HEK293 (cell line): ENCODE results near the gene ERVMER34-1.

ENCODE experiments used
- CTCF ChIA-PET: fragments of 350-600 bp; formaldehyde crosslinking; extraction: SDS; loops from one replicate; lab custom pipeline; 2021; ENCODE audit warnings: antibody characterized with exemption; lab: Yijun Ruan, JAX
- POLR2A ChIA-PET: fragments of 300-600 bp; formaldehyde crosslinking; extraction: SDS; loops from one replicate; lab custom pipeline; 2020; ENCODE audit warnings: antibody characterized with exemption, inconsistent platforms; lab: Yijun Ruan, JAX
- H3K27ac ChIP-seq: fragments of 200-500 bp; sonication (Bioruptor generic); 2 replicates; pipeline ENCODE4 v1.5.1; 2014; ENCODE audit warnings: low read depth, low read length, control low read depth, inconsistent platforms; ENCODE audit errors: extremely low read depth
- H3K36me3 ChIP-seq, 2 experiments: fragments of 200-500 bp in 1 of 2; sonication (Bioruptor generic) in 1 of 2; 1 replicate in 1 of 2; 2 replicates in 1 of 2; pipeline ENCODE4 v1.5.1; 2014 to 2017; ENCODE audit warnings: inconsistent platforms in 2 of 2, low read length in 2 of 2; ENCODE audit not compliant: control insufficient read depth in 2 of 2, insufficient read depth in 1 of 2
- H3K4me1 ChIP-seq: fragments of 200-500 bp; sonication (Bioruptor generic); 2 replicates; pipeline ENCODE4 v1.5.1; 2014; ENCODE audit warnings: mild to moderate bottlenecking, low read length, inconsistent platforms; ENCODE audit not compliant: control insufficient read depth, insufficient read depth
- H3K4me3 ChIP-seq: 2 replicates; pipeline ENCODE4 v1.5.1; 2011; ENCODE audit warnings: low read depth, mild to moderate bottlenecking, control low read depth, low read length, moderate library complexity
- H3K9me3 ChIP-seq: fragments of 200-500 bp; sonication (Bioruptor generic); 2 replicates; pipeline ENCODE4 v1.5.1; 2014; ENCODE audit warnings: low read depth, low read length, inconsistent platforms; ENCODE audit not compliant: control insufficient read depth, insufficient read depth
- GLI2 ChIP-seq: fragments of 450-650 bp; formaldehyde crosslinking; IDR thresholded peaks from 2 replicates; pipeline ENCODE4; 2017; ENCODE audit warnings: missing biosample characterization, missing genetic modification characterization, low read depth, borderline replicate concordance
- HOXC10 ChIP-seq: sonication (generic); formaldehyde crosslinking; IDR thresholded peaks from 2 replicates; pipeline ENCODE4 v1.8.1; 2023; ENCODE audit warnings: mild to moderate bottlenecking, missing genetic modification reagents
- IKZF3 ChIP-seq: fragments of 450-650 bp; IDR thresholded peaks from 2 replicates; pipeline ENCODE4 v1.5.0; 2018; ENCODE audit warnings: missing biosample characterization, mild to moderate bottlenecking, missing genetic modification characterization, moderate library complexity
- PRDM2 ChIP-seq: fragments of 450-650 bp; formaldehyde crosslinking; IDR thresholded peaks from 2 replicates; pipeline ENCODE4 v1.5.1; 2016; ENCODE audit warnings: missing biosample characterization, missing genetic modification characterization, borderline replicate concordance
- SALL2 ChIP-seq: fragments of 450-650 bp; formaldehyde crosslinking; IDR thresholded peaks from 2 replicates; pipeline ENCODE4 v1.5.0; 2017; ENCODE audit warnings: missing biosample characterization, mild to moderate bottlenecking, missing genetic modification characterization, borderline replicate concordance
- ZBTB7A ChIP-seq: fragments of 450-650 bp; formaldehyde crosslinking; IDR thresholded peaks from 2 replicates; pipeline ENCODE4 v1.5.1; 2016; ENCODE audit warnings: low read depth, missing biosample characterization, missing genetic modification characterization
- ZFHX2 ChIP-seq: fragments of 450-650 bp; formaldehyde crosslinking; conservative IDR thresholded peaks from 2 replicates; pipeline ENCODE4 v1.5.1; 2016; ENCODE audit warnings: missing biosample characterization, missing genetic modification characterization
- ZNF148 ChIP-seq: fragments of 450-650 bp; formaldehyde crosslinking; IDR thresholded peaks from 2 replicates; pipeline ENCODE4 v1.5.0; 2017; ENCODE audit warnings: missing biosample characterization, missing genetic modification characterization, borderline replicate concordance
- ZNF184 ChIP-seq: fragments of 450-650 bp; IDR thresholded peaks from 2 replicates; pipeline ENCODE4 v1.5.1; 2018; ENCODE audit warnings: missing biosample characterization, mild to moderate bottlenecking, missing genetic modification characterization
- ZNF214 ChIP-seq: fragments of 450-650 bp; formaldehyde crosslinking; IDR thresholded peaks from 2 replicates; pipeline ENCODE4 v1.5.1; 2017; ENCODE audit warnings: missing biosample characterization, mild to moderate bottlenecking, missing genetic modification characterization, borderline replicate concordance
- ZNF221 ChIP-seq: fragments of 450-650 bp; formaldehyde crosslinking; IDR thresholded peaks from 2 replicates; pipeline ENCODE4 v1.5.1; 2017; ENCODE audit warnings: missing biosample characterization, missing genetic modification characterization, borderline replicate concordance
- ZNF239 ChIP-seq: fragments of 450-650 bp; formaldehyde crosslinking; IDR thresholded peaks from 2 replicates; pipeline ENCODE4 v1.5.1; 2016; ENCODE audit warnings: missing biosample characterization, missing genetic modification characterization
- ZNF423 ChIP-seq: fragments of 450-650 bp; formaldehyde crosslinking; IDR thresholded peaks from 2 replicates; pipeline ENCODE4 v1.5.1; 2016; ENCODE audit warnings: missing biosample characterization, missing genetic modification characterization
- ZNF518A ChIP-seq: fragments of 450-650 bp; formaldehyde crosslinking; conservative IDR thresholded peaks from 2 replicates; pipeline ENCODE4 v1.5.1; 2016; ENCODE audit warnings: low read depth, missing biosample characterization, missing genetic modification characterization
- ZNF626 ChIP-seq: fragments of 450-650 bp; sonication (Bioruptor Pico); formaldehyde crosslinking; IDR thresholded peaks from 2 replicates; pipeline ENCODE4 v1.5.1; 2018; ENCODE audit warnings: missing biosample characterization, missing genetic modification characterization, inconsistent platforms
- ZNF660 ChIP-seq: fragments of 450-650 bp; IDR thresholded peaks from 2 replicates; pipeline ENCODE4 v1.5.1; 2018; ENCODE audit warnings: missing biosample characterization, mild to moderate bottlenecking, missing genetic modification characterization
- ZNF677 ChIP-seq: fragments of 450-650 bp; IDR thresholded peaks from 2 replicates; pipeline ENCODE4 v1.5.0; 2018; ENCODE audit warnings: missing biosample characterization, mild to moderate bottlenecking, missing genetic modification characterization, moderate library complexity
- ZSCAN30 ChIP-seq: fragments of 450-650 bp; IDR thresholded peaks from 2 replicates; pipeline ENCODE4 v1.5.1; 2018; ENCODE audit warnings: missing biosample characterization, mild to moderate bottlenecking, missing genetic modification characterization, moderate library complexity
- ZSCAN5A ChIP-seq: fragments of 450-650 bp; formaldehyde crosslinking; IDR thresholded peaks from 2 replicates; pipeline ENCODE4 v1.5.1; 2016; ENCODE audit warnings: missing biosample characterization, missing genetic modification characterization

Gene ERVMER34-1

GRCh38 chr4:52715255-52715897 is 35.8 kb downstream of the ERVMER34-1 start (continued):
- TF ChIP-seq ZNF148 (tag by site-specific recombination), result no peak
- no peak for TF ChIP-seq GLI2

GRCh38 chr4:52714597-52715254 is 36.5 kb downstream of the ERVMER34-1 start:
- CTCF ChIA-PET, result no interaction called here

GRCh38 chr4:52713456-52713937 is 37.7 kb downstream of the ERVMER34-1 start:
- H3K4me3 ChIP-seq, result peak overlapping the region; percentile 70
- H3K9me3 ChIP-seq, result no peaks in the 10 kb centered on the region
- ChIA-PET POLR2A (interaction anchor here (0.6 to 4.6 kb wide), 4 partner anchors 8 to 871 kb away, joined by 3 to 74 read pairs (median 6); partner anchors contain the start of genes DCUN1D4 and ERVMER34-1), CTCF (interaction anchor here (0.6 to 2.0 kb wide), 3 partner anchors 168 to 777 kb away, joined by 3 to 7 read pairs (median 4); no protein-coding TSS in a partner anchor)
- H3K36me3 ChIP-seq, result peaks cover 0 to 40% of the 10 kb centered on the region in 2 experiments; a peak in 2 of 3 replicates
- H3K4me1 ChIP-seq, result no peaks in the 10 kb centered on the region
- H3K27ac ChIP-seq, result no peak overlapping the region
- TF ChIP-seq ZBTB7A (tag by site-specific recombination) (no peak), ZNF221 (tag by site-specific recombination) (no peak), ZNF518A (tag by site-specific recombination) (no peak), ZNF677 (tag by site-specific recombination) (no peak), ZNF184 (tag by site-specific recombination) (no peak), ZNF239 (tag by site-specific recombination) (no peak), PRDM2 (no peak)

More at GRCh38 chr4:52714597-52715254, 36.5 kb downstream of the ERVMER34-1 start:
- H3K36me3 ChIP-seq, result peaks cover 0 to 42% of the 10 kb centered on the region in 2 experiments; a peak in 2 of 3 replicates
- POLR2A ChIA-PET, result no interaction called here
- no peak overlapping the region for H3K27ac ChIP-seq
- H3K9me3 ChIP-seq, result no peaks in the 10 kb centered on the region
- H3K4me1 ChIP-seq, result no peaks in the 10 kb centered on the region
- H3K4me3 ChIP-seq, result no peak overlapping the region
- no peak for TF ChIP-seq ZNF423 (tag by site-specific recombination)
- TF ChIP-seq IKZF3 (tag by site-specific recombination), result no peak
- no peak for TF ChIP-seq HOXC10 (CRISPR knock-in tag)
- TF ChIP-seq SALL2 (tag by site-specific recombination), result no peak
- TF ChIP-seq ZNF214 (tag by site-specific recombination), result no peak
- no peak for TF ChIP-seq ZSCAN5A (tag by site-specific recombination)
- TF ChIP-seq ZFHX2 (tag by site-specific recombination), result no peak
- TF ChIP-seq ZNF677 (tag by site-specific recombination), result no peak
- TF ChIP-seq ZNF626 (tag by site-specific recombination), result no peak
- no peak for TF ChIP-seq ZNF660 (tag by site-specific recombination)
- no peak for TF ChIP-seq ZSCAN30 (tag by site-specific recombination)
